Measurements from ENCODE around the gene RETN.

The RETN gene

GRCh38 chr19:7661744-7662538, 6.9 kb upstream of the RETN start:
- no peak for DNase-seq

DNA sequence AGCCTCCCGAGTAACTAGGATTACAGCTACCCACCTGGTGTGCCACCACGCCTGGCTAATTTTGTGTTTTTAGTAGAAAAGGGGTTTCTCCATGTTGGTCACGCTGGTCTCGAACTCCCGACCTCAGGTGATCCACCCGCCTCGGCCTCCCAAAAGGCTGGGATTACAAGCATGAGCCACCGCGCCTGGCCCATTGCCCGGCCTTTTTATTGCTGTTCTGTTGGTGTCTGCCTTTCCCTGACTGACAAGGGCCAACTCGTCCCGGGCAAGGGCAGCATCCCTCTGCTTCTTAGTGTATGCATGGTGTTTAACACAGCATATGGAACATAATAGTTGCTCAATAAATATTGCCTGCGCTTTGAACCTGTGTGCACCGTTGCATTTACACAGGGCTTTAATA, 6.2 kb upstream of the RETN start:
- DNase-seq: no peak

- DNase-seq: no peak
Observed at GRCh38 chr19:7663706-7664105, 5.1 kb upstream of the RETN start.

GRCh38 chr19:7665076-7665475, 3.8 kb upstream of the RETN start:
- DNase-seq: no peak

DNA sequence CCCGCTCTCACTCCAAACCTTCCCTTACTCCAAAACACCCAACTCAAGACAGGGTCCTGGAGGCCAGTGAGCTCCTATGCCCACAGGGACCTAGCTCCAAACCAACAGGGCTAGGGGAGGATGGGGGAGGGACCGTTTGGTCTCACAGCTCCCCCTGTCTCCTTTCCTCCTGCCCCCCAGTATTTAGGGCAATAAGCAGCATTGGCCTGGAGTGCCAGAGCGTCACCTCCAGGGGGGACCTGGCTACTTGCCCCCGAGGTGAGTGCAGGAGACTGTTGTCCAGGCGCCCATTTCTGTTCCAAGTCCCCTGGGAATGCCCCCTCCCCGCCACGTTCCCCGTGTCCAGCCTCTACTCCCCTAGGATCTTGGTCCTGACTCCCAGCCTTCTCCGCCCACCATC, 792 bp downstream of the RETN start:
- DNase-seq: no peak

GRCh38 chr19:7670150-7670783, 1.4 kb downstream of the RETN start:
- DNase-seq: peak in 1 of 2 experiments; percentile 10

- no peak for DNase-seq
Observed at GRCh38 chr19:7670790-7671189, 1.9 kb downstream of the RETN start.

- DNase-seq: no peak
Observed at GRCh38 chr19:7672522-7672921, 3.7 kb downstream of the RETN start.

DNA sequence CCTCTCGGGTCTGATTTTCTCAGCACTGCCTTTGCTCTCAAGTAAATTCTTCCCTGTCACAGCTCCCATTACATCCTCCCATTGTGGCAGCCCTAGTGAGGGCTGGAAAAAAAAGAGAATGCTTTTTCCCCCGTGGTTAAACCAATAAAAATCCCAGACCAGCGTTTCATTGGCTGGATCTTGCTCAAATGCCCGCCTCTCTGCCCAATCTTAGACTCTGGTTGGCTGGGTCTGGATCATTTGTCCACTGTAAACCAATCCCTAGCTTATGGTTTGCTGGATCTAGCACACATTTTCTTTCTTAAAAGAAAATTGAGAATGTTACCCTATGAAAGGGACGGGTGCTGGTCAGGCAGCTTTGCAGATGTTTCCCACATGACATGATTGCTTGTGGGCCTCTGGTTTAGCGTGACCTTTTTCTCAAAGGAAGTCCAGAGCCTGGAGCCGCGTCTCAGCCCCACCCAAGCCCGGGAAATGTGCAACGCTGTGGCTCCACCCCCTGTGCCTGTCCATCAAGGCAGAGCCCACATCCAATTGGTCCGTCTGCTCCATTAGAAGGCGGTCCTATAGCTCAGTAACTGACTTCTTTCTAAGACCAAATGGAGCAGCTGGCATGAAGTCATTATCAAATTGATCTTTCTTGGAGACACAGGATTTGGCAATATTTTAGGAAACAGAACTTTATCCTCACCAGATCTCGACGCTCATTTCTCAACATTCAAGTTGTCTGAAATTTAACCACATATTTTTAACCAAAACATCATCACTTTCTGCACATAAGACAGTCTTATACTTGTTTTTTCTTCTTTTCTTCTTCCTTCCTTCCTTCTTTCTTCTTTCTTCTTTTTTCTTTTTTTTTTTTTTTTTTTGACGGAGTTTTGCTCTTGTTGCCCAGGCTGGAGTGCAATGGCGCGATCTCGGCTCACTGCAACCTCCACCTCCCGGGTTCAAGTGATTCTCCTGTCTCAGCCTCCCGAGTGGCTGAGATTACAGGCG, 5.5 kb downstream of the RETN start:
- DNase-seq: no peak

DNA sequence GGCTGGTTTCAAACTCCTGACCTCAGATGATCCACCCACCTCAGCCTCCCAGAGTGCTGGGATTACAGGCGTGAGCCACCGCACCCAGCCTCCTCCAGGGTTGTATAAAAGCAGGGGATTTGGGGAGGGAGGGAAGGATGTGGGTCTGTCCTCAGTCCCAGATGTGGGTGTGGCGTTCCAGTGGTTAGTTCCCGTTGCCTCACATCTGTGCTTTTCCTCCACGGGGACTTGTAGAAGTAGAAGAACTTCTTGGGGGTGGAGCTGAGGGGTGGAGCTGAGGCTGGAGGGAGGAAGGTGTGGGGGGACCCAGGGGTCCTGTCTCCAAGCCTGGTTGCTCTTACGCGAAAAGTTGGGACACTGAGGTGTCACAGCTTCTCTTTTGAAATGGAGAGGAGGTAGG, 7.5 kb downstream of the RETN start:
- no peak for DNase-seq

DNA sequence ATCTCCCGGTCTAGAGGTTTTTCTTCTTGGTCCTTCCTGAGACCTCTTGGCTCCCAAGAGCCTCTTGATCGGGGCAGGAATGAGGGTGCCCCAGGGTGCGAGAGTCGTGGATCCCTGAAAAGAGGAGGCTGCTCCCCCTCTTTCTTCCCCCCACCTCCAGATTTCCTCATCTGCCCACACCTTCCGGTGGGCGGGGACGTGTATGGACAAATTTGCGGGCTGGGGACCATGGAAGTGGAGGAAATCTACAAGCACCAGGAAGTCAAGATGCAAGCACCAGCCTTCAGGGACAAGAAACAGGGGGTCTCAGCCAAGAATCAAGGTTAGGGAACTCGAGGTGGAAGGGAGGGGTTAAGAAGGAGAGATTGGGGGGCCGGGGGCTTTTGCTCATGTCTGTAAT, 8.0 kb downstream of the RETN start, which contains the start of gene MCEMP1:
MCEMP1 (plus strand) TSS at position 237 of the 400 bp plus-strand sequence; CDS start at position 268, 31 bp downstream.
- no peak for DNase-seq

DNA sequence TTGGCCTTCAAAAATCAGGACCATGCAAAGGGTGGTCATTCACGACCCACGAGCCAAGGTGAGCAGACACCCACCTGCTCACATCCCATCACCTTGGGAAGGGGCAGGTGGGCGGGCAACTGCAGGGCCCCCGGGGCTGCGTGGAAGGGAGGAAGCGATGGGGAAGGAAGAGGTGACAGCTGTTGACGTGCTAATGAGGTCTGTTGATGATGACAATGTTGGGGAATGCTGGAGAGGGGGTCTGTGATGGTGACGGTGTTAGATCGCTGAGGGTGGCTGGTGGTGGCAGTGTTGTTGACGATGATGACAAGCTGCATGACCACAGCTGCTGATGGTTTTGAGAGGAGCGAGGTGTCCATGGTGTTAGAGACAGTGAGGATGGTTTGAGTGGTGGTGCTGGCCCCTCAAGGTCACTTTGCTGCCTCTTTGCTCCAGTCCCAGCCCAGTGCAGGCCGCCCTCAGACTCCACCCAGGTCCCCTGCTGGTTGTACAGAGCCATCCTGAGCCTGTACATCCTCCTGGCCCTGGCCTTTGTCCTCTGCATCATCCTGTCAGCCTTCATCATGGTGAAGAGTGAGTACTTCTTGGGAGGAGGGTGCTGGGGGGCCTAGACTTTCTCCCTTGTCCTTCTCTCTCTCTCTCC, 8.9 kb downstream of the RETN start:
- no peak for DNase-seq

GRCh38 chr19:7678971-7679751, 10.3 kb downstream of the RETN start:
- peak; percentile 69 to 76 for DNase-seq

DNA sequence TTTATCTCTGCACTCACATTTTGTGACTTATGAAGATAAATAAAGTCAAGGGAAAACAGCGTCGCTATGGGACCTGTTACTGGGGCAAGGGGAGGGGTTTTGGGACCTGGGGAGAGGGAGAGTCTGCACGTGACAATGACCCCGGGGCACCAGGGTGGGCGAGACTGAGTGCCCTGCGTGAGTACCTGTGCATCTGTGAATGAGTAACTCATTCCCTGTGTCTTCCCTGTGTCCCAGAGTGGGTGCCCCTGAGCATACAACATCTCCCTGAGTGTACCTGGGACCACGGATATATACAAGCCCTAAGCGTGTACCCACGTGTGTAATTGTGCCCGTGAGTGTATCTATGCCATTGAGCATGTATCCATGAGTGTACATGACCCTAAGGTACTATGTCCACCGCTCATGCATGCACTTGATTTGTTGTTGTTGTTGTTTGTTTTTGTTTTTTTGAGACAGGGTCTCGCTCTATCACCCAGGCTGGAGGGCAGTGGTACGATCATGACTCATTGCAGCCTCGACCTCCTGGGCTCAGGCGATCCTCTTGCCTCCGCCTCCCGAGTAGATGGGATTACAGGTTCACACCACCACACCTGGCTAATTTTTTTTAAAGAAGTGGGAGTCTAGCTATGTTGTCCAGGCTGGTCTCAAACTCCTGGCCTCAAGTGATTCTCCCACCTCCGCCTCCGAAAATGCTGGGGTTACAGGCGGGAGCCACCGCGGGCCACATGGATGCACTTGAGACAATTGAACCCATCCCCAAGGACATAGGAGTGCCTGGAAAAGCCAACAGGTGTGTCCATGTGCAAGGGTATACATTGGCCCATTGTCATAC, 11.1 kb downstream of the RETN start:
- no peak for DNase-seq

- DNase-seq: peak; percentile 76 to 80
Observed at GRCh38 chr19:7680606-7681339, 11.9 kb downstream of the RETN start, which contains the start of gene TRAPPC5. TSS of gene TRAPPC5 (plus strand) at chr19:7680833. CDS start at chr19:7682254, 1,421 bp downstream.

DNA sequence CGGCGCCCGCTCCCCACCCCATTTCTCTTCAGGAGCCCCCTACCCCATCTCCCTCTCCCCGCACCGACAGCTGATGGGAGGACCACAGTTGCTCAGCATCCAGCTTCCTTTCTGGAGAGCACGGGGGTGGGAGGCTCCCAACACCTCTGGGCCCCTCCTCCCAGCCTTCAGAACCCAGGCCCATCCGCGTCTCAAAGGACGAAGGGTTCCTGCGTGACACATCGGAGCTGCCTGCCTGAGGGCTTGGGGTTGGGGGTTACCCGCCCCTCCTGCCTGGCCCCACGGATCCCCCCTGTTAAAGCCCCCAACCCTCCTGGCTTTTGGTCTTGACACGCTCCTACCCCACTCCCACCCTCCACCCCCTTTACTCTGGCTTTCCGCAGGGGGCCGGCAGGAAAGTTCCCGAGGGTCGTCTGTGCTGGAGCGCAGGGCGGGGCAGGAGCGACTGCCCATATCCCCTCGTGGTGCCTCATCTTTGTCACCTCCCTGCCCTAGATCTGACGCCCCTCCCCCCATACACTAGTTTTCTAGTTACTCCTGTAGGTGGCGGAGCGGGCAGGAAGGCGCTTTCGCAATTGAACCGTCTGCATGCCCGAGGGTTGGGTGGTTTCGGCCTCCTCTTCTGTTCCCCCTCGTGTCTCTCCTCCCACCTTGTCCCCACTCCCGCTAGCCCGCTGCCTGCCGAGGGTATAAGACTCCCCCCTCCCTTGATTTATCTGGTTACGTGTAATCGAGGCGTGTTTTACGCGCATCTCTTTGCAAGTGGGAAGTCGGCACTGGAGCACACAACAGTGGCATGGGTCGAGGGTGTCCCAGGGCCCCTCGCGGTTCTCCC, 12.7 kb downstream of the RETN start:
- peak; percentile 82 to 85 for DNase-seq

- no peak for DNase-seq
Observed at GRCh38 chr19:7682175-7682855, 13.5 kb downstream of the RETN start.

All from activated CD4-positive, alpha-beta T cell treated with anti-CD3 and anti-CD28 coated beads, Interleukin-2, amount 50 U/mL, for 4 hours (primary cell).